ENCODE data around the gene GTF2F2.

The GTF2F2 gene

GRCh38 chr13:45224176-45224575 is 103.9 kb downstream of the GTF2F2 start:
- TF ChIP-seq CTCF (IDR thresholded peaks at IDR 0.05; ENCODE audit: low read depth, low read length, missing control alignments), result no peak
- no peak for DNase-seq (ENCODE audit: low read depth)
- H3K4me3 ChIP-seq (ENCODE audit: low read depth, low read length), result no peak overlapping the region

- no peak overlapping the region for H3K4me3 ChIP-seq (ENCODE audit: low read depth, low read length)
- no peak for DNase-seq (ENCODE audit: low read depth)
- no peak for TF ChIP-seq CTCF (IDR thresholded peaks at IDR 0.05; ENCODE audit: low read depth, low read length, missing control alignments)
Measured at GRCh38 chr13:45225370-45225769, 105.1 kb downstream of the GTF2F2 start.

GRCh38 chr13:45226024-45226423 is 105.7 kb downstream of the GTF2F2 start:
- DNase-seq (ENCODE audit: low read depth), result no peak
- H3K4me3 ChIP-seq (ENCODE audit: low read depth, low read length), result no peak overlapping the region
- TF ChIP-seq CTCF (IDR thresholded peaks at IDR 0.05; ENCODE audit: low read depth, low read length, missing control alignments), result no peak

GRCh38 chr13:45228002-45228401 is 107.7 kb downstream of the GTF2F2 start:
- no peak for TF ChIP-seq CTCF (IDR thresholded peaks at IDR 0.05; ENCODE audit: low read depth, low read length, missing control alignments)

GRCh38 chr13:45229172-45229571 is 108.9 kb downstream of the GTF2F2 start:
- TF ChIP-seq CTCF (IDR thresholded peaks at IDR 0.05; ENCODE audit: low read depth, low read length, missing control alignments), result no peak
- no peak overlapping the region for H3K4me3 ChIP-seq (ENCODE audit: low read depth, low read length)
- no peak for DNase-seq (ENCODE audit: low read depth)

More at GRCh38 chr13:45228002-45228401, 107.7 kb downstream of the GTF2F2 start:
- no peak overlapping the region for H3K4me3 ChIP-seq (ENCODE audit: low read depth, low read length)
- no peak for DNase-seq (ENCODE audit: low read depth)

- H3K4me3 ChIP-seq (ENCODE audit: low read depth, low read length), result no peak overlapping the region
- TF ChIP-seq CTCF (IDR thresholded peaks at IDR 0.05; ENCODE audit: low read depth, low read length, missing control alignments), result no peak
- DNase-seq (ENCODE audit: low read depth), result no peak
Measured at GRCh38 chr13:45231305-45231704, 111.0 kb downstream of the GTF2F2 start.

- TF ChIP-seq CTCF (IDR thresholded peaks at IDR 0.05; ENCODE audit: low read depth, low read length, missing control alignments), result no peak
- DNase-seq (ENCODE audit: low read depth), result no peak
- H3K4me3 ChIP-seq (ENCODE audit: low read depth, low read length), result no peak overlapping the region
Measured at GRCh38 chr13:45231722-45232121, 111.4 kb downstream of the GTF2F2 start.

All from GM12864 (cell line).